NCI-H1694 treated with DMSO at 0.1 percent for 48 hours (cell line): ENCODE measurements around the gene FEN1.

Source experiments
- DNase-seq: peaks from one replicate; lab custom pipeline; 2025; lab: John Stamatoyannopoulos, UW

FEN1 gene

DNA sequence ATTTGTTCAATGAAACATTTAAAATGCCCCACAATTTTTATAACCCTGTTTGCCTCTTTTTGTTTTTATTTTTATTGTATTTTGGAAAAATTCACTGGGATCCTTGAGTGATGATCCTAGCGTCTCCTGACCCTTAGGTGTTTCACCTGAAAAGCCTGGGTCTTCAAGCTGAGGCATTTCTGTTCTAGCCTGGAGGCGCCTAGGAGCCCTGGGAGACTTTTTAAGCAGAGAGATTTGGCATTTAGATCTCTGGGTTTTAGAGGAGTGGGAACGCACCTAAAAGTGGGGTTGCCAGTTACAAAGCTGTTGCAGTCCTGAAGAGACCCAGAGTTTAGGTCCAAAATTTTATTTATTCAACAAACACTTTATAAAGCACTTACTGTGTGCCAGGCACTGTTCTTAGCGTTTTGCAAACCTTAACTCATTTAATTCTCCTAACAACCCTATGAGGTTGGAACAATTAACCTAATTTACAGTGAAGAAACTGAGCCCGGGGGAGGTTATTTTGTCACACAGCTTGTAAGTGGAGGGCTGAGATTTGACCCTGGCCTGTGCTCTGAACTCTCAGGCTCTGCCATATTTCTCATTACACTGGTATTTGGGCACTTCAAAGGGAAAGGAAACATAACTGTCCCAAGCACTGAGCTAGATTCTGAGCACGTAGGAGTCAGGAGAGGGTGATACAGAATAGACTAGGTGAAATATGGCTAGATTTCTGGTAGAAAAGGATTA, 24.9 kb downstream of the FEN1 start:
- DNase-seq: no peak

DNA sequence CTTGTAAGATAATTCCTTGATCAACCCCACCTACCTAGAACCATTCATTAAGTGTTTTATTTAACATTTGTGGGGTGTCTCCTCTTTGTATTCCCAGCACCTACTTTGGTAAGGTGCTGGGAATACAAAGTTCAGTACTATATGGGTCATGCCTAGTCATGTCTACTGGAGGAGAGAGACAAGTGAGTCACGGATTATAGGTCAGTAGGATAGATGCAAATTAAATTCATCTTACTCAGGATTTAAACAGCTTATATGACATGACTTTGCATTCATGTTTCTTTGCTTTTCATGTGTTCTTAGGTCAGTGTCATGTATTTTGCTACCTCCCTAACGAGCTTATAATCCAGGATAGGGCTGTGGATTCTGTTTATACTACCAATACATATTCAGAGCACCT, 27.5 kb downstream of the FEN1 start:
- no peak for DNase-seq

DNA sequence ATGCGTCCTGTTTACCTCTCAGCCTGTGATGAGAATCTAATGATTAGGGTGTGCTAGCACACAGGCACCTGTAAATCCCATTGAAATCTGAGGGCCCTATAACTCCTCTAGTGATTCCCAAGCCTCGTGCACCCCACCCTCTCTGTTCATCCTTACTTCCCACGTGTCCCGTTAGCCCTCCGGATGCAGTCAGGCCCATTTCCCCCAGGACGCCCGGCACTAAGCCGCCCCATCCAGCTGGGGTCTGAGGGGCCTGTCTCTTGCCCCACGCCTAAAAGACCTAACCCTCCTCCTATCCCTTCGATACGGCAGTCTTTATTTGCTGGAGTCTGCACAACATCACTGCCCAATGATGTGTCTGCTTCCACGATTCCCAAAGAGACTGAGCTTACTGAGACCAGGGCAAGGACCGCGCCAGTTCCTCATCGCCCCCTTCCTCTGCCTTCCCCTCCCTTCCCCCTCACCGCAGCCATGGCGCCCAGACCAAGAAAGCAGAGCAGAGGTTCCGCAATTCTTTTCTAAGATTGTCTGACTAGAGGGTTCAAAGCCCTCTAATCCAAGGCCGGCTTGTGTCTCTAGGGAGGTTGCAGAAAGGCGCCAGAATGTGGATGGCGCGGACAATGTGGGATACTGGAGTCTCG, 34.3 kb downstream of the FEN1 start:
- peak; percentile 25 for DNase-seq

DNA sequence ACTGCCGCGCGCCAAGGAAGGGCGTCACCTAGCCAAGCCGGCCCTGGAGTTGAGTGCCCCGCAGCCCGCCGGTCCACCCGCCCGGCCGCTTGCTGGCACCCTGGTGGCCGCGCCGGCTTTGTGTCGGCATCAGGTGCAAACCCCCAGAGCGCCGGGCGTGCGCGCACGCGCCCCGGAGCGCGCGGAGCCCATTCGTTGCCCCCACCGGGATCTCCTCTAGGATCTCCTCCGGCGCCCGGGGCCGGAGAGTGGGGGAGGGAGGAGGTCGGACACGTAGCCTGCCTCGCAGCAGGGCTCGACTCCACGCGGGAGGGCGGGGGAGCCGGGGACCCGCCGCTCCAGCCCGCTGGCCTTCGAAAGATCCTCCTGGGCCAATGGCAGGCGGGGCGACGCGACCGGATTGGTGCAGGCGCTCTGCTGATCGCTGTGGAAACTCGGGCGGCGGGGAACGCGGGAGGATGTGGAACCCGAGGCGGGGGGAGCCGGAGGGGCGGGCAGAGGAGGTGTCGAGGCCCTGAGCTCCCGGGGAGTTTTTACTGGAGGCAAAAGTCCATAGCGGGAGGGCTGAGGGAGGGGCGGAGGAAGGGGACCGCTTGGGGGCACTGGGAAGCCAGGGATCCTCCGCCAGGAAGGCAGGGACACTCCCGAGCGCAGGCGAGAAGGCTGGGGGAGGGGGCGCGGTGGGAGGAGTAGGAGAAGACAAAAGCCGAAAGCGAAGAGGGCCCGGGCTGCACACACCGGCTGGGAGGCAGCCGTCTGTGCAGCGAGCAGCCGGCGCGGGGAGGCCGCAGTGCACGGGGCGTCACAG, 35.1 kb downstream of the FEN1 start, which contains the start of gene FADS2:
Gene FADS2 (plus strand): TSS at position 730 of the 808 bp plus-strand sequence. CDS start 91 bp downstream, outside the sequence.
- DNase-seq: peak; percentile 88

DNA sequence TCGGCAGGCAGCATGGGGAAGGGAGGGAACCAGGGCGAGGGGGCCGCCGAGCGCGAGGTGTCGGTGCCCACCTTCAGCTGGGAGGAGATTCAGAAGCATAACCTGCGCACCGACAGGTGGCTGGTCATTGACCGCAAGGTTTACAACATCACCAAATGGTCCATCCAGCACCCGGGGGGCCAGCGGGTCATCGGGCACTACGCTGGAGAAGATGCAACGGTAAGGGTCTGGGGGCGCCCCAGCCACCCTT, 35.6 kb downstream of the FEN1 start:
- no peak for DNase-seq

DNA sequence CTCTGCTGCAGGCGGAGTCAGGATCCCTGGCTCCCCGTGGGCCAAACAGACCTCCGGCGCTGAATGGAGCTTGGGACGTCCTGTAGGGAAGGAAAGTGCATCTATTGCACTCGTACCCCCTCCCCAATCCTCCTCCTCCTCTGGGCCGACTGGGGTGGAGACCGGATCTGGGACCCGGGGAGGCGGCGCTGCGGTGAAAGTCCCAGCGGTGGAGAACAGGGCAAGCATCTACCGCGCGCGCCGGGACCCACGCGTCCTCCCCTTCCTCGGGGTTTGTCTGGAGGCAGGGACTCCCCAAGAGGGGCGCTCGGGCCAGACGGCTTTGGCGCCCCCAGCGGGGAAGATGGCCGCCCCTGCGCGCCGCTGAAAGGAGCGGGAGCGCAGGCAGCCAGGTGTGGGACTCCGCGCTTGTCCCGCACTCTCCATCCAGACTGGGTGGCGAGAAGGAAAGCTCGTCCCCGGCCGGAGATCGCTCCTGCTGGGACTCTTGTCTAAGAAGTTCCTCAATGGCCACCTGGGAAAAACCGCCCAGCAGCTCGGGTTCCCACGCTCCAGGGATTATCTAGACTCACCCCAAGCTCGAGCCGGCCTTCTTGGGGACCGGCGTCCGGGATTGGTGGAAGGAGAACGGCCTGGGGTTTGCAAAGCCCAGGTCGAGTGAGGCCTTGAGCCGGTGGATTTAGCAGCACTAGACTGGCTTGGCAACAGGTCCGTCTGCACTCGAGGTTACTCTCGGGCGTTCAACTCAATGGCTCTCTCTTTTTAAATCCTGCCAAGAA, 36.1 kb downstream of the FEN1 start:
- no peak for DNase-seq

DNA sequence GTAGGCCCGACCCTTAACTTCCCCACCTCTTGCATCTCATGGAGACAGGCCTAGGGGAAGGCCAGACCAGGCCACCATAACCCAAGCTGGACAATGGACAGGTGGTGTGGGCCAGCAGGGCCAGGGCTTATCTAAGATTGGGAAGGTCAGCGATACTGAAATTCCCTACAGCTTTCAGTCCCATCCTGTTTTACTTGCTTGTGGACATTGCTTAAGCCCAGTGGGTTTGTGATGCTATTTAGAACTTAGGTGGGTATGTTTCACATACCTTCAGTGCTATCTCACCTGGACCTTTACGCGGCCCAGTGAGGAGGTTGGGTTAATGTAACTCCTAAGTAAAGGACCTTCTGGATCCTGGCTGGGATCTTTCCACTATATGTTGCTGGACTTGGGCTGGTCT, 37.1 kb downstream of the FEN1 start:
- no peak for DNase-seq

DNA sequence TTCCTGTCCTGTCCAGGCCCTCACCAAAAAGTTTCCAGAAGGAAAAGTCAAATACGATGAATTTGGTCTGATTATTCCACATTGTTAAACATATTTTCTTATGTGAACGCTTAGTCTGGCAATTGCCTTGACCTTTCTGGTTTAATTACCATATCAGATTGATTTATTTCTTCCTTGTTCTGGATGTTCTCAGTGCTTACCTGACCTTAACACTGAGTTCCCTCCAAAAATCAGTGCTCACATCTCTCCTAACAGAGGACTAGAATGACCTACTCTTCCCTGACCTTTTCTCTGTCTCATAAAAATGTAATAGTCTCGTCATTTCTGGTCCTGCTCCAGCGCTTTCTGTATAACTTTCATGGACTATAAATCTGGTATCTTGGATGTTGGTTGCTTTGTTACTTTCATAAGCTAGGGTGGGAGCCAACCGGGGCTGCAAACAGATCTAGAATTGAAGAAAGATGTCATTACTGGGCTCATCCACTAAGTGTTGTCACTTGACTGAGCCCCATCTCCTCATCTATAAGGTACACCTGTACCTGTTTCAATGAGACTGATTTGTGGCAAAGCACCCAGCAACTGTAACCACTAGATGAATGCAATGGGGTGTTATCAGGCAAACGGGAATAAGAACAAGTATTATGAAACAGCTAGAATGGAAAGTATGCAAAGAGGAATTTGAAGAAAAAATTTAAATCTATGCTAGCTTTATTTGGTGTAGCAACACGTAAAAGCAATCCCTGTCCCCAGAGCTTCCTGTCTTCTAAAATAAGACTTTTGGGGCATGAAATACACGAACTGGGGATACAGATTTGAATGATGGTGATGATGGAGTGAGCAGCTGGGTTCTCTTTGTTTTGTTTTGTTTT, 37.8 kb downstream of the FEN1 start:
- no peak for DNase-seq

DNA sequence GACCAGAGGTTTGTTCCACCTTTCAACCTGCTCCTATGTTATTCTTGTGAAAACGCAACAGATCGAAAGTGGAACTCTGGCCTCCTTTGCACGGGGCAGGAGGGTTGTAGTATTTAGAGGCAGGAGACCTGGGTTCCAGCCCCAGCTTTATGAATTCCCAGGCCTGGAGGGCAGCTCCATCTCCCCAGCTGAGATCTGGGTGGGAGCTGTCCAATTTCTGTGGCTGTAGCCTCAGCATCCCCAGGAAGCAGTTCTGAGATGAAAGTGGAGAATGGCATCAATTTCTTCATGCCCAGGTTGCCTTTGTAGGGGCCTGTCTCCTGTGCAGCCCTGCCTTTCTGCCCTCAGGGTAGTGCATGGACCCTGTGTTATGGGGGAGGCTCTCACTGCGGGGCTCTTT, 39.5 kb downstream of the FEN1 start:
- no peak for DNase-seq

DNA sequence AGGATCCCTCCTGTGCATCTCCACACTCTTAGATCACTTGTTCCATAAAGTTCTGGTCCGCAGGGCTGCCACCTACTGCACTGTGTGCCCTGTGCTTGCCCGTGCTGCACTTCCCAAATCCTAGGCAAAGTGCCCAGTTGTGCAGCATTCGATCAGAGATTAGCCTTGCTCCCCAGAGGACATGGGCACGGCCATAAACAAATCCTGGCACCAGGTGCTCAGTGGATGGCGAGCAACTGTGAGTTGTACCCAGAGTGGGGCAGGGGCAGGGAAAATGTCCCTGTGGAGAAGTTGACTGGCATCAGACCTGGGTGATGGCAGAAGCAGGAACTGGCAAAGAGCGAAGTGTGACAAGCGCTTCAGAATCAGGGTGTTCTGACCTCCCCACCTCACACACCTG, 40.0 kb downstream of the FEN1 start:
- DNase-seq: no peak

DNA sequence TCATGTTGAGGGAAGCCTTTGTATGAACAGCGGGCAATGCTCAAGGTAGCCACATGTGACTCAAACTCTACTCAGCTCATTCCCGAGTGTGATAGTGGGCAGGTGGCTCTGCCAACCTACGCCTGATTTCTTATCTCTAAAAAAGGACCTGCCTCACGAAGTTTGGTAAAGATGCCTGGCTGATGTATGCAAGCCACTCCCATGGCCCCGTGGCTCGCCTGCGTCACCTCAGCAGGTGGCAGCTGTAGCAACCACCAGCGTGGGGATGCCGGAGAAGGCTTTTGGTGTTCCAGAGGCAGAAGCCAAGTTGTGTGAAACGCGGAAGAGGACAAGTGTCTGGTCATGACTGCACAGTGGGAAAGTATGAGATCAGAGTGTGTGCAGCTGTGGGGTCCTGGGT, 40.8 kb downstream of the FEN1 start:
- no peak for DNase-seq

DNA sequence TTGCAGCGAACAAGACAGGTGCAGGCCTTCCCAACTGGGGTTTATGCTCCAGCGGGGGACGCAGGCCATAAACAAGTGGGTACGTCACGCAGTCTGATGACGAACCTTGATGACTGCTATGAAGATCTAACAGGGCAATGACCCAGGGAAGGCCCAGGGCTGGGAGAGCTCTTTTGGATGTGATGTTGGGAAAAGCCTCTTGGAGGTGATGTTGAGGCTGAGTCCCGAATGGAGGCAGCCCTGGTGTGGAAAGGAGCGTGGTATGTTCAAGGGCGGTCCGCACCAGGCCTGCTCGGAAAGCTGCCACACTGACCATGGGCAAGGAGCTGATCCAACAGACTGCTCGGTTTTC, 41.2 kb downstream of the FEN1 start:
- no peak for DNase-seq

DNA sequence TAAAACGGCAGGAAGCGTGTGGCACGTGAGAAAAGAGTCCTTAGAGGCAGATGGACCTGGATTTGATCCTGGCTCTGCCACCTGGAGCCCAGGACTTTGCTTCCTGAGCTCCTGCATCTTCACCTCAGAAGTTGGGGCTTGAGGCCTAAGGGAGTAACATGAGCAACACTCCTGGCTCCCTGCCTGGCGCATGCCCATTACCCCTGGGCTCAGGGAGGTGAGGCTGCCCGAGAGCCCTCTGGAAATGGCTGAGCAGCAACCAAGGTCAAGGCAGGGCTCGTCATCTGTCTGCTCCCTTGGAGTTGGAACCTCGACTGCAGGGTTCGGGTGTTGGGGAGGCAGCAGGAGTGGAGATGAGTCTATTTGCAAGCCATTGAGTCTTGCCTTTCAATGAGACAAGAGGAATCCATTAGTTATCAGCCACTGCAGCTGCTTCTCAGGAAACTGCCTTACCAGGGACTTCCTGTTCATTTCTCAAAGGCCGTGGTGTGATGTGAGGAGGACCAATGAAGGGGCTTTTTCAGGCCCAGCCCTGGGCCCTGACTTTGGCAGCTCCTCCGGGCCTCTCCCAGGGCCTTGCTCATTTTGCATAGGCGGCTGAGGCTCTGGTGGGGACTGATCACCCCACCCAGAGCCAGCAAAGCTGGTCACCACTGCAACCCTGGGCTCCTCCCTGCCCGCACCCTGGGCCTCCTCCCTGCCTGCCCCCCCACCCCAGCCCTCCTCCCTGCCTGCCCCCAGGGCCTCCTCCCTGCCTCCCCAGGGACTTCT, 41.8 kb downstream of the FEN1 start:
- no peak for DNase-seq

DNA sequence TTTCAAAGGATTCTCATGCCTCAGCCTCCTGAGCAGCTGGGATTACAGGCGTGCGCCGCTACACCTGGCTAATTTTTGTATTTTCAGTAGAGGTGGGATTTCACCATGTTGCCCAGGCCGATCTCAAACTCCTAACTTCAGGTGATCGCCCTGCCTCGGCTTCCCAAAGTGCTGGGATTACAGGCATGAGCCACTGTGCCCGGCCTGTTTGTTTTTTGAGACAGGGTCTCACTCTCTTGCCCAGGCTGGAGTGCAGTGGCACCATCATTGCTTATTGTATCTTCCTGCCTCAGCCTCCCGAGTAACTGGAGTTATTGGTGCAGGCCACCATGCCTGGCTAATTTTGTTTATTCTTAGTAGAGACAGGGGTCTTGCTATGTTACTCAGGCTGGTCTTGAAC, 43.5 kb downstream of the FEN1 start:
- no peak for DNase-seq

DNA sequence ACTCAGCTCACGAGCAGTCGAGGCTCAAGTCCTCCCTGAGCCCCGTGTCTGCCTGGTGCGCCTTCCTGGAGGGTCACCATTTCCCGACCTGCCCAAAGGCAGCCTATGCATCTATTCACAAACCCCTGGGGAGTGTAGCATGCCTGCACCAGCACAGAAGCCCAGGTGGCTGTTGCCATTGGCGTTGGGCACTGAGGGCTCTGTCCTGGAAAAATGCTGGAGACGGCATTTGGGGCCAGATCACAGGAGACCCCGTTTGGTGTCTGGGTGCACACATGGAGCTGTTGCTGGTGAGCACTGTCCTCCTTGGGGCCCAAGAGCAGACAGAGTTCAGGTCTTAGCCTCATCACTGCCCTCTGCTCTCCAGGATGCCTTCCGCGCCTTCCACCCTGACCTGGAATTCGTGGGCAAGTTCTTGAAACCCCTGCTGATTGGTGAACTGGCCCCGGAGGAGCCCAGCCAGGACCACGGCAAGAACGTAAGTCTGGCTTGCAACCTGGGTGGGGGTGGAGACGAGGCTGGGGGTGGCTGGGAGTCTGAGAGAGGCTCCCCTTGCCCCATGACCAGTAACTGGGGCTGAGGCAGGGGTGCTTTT, 44.8 kb downstream of the FEN1 start:
- no peak for DNase-seq

DNA sequence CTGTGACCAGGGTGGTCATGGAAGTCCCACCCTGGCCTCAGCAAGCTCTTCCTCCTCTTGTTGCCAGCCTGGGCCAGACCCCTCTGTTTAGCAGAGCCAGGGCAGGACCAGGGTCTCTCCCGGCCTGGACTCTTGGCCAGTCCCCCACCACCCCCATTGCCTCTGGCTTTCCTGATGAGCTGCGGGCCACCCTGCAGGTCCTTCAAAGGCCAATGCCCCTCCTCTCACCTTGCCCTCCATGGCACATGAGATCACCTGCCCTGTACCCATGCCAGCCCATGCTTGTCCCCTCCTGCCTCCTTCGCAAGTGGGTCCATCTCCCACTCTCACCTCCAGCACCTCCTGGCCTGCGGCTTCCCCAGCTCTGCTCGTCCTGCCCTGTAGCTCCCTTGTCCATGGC, 45.8 kb downstream of the FEN1 start:
- DNase-seq: no peak

DNA sequence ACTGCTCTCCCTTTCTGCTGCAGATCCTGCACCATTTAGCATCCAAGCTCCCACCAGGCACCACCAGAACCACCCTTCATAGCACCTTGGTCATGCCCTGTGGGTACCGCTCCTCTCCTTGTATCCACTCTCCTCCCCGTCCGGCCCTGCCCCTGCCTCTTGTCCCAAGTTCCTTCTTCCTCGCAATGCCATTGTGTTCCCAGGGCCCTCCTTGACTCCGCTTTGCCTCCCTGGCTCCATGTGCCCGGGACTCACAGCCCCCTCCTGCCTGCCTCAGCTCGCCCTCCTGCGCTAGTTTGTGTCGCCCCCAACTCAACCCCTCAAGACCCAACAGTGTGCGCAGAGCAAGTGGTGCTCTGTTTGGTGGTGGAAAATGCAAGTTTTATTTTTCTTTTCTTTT, 46.2 kb downstream of the FEN1 start:
- no peak for DNase-seq

DNA sequence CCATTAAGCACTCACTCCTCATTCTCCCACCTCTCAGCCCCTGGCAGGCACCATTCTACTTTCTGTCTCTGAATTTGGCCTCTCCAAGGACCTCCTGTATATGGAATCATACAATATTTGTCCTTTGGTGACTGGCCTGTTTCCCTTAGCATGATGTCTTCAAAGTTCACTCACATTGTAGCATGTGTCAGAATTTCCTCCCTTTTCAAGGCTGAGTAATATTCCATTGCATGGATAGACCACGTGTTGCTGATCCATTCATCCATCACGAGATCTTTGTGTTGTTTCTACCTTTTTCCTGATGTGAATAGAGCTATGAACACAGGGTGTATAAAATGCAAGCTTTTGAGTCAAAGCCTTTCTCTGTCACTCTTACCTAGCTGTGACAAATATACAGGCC, 47.0 kb downstream of the FEN1 start:
- DNase-seq: no peak

DNA sequence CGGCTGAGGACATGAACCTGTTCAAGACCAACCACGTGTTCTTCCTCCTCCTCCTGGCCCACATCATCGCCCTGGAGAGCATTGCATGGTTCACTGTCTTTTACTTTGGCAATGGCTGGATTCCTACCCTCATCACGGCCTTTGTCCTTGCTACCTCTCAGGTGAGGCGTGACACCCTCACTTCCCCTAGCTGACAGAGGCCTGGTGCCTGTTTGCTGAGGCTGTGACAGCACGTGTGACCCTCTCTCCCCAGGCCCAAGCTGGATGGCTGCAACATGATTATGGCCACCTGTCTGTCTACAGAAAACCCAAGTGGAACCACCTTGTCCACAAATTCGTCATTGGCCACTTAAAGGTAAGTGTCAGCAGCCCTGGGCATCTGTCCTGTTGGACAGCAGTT, 47.7 kb downstream of the FEN1 start:
- no peak for DNase-seq
